HG03097 (cell line): ENCODE data around the gene TMEM238.

Experiments used
- ATAC-seq: cut with Tn5 transposase; IDR thresholded peaks from one replicate; pipeline ENCODE4 v1.9.1; 2021; ENCODE audit not compliant: unreplicated experiment, low FRiP score

Gene TMEM238

GRCh38 chr19:55382013-55382412, 2.1 kb downstream of the TMEM238 start:
- no peak for ATAC-seq

- no peak for ATAC-seq
These were observed 4.9 kb downstream of the TMEM238 start for GRCh38 chr19:55379174-55379573.

GRCh38 chr19:55377356-55378131, 6.5 kb downstream of the TMEM238 start:
- ATAC-seq: no peak

- no peak for ATAC-seq
These were observed 7.7 kb downstream of the TMEM238 start, which contains the start of gene TMEM190 for GRCh38 chr19:55376241-55376933. Gene TMEM190 (plus strand): TSS chr19:55376826. CDS start chr19:55376854, 28 bp downstream.

GRCh38 chr19:55373993-55374757, 9.9 kb downstream of the TMEM238 start:
- no peak for ATAC-seq

- ATAC-seq: no peak
These were observed 10.6 kb downstream of the TMEM238 start for GRCh38 chr19:55373306-55373992.

GRCh38 chr19:55372316-55373081, 11.6 kb downstream of the TMEM238 start:
- ATAC-seq: no peak

- no peak for ATAC-seq
These were observed 13.6 kb downstream of the TMEM238 start, which contains the start of gene IL11 for GRCh38 chr19:55370305-55370988. Gene IL11 (minus strand): TSS chr19:55370463. CDS start chr19:55370310, 153 bp downstream.

- ATAC-seq: no peak
These were observed 14.3 kb downstream of the TMEM238 start for GRCh38 chr19:55369653-55370304.

GRCh38 chr19:55368701-55369563, 15.2 kb downstream of the TMEM238 start:
- no peak for ATAC-seq

- no peak for ATAC-seq
These were observed 16.0 kb downstream of the TMEM238 start for GRCh38 chr19:55368106-55368505.

GRCh38 chr19:55366790-55367189, 17.3 kb downstream of the TMEM238 start:
- no peak for ATAC-seq

- no peak for ATAC-seq
These were observed 18.1 kb downstream of the TMEM238 start for GRCh38 chr19:55365964-55366363.

- no peak for ATAC-seq
These were observed 18.8 kb downstream of the TMEM238 start for GRCh38 chr19:55365245-55365644.

- ATAC-seq: no peak
These were observed 20.9 kb downstream of the TMEM238 start, which contains the start of gene GARIN5B for GRCh38 chr19:55362990-55363716. Gene GARIN5B (minus strand): TSS chr19:55363260. CDS start chr19:55363066, 194 bp downstream.

- ATAC-seq: no peak
These were observed 21.7 kb downstream of the TMEM238 start for GRCh38 chr19:55362174-55362989.
